SU-DHL-6 (cell line): ENCODE measurements around the gene WNT5A.

Experiments
- EZH2phosphoT487 ChIP-seq: fragments of 200-600 bp; sonication (generic), shearing (Covaris generic); conservative IDR thresholded peaks from 2 replicates; pipeline ENCODE4 v1.6.1; 2018; ENCODE audit warnings: mild to moderate bottlenecking, antibody characterized with exemption, low read length, moderate library complexity, mixed read lengths
- TF ChIP-seq, protein P1 (sequence below): fragments of 200-600 bp; sonication (generic); IDR thresholded peaks from one replicate; pipeline ENCODE4 v1.5.1; 2017; ENCODE audit warnings: antibody characterized with exemption, mild to moderate bottlenecking, low read length, moderate library complexity; ENCODE audit not compliant: insufficient read depth, poor library complexity, severe bottlenecking

DNA sequence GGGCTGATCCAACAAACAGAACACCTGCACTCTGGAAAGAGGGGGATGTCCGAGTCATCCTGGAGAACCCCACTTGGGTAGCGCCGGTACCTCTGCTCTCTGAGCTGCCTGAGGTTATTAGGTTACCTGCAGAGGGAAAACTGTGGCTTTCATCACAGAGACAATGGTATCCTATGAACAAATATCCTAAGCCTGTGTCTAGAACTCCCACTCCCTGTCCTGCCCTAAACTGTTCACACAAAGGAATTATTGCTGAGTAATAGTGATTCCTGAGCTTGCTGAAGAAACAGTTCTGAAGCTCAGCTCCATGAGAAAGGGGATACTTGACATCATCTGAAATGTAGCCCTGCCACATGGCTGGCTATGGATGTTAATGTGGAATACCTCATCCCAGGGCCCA is 31.9 kb upstream of the WNT5A start:
- TF ChIP-seq, protein P1, sequence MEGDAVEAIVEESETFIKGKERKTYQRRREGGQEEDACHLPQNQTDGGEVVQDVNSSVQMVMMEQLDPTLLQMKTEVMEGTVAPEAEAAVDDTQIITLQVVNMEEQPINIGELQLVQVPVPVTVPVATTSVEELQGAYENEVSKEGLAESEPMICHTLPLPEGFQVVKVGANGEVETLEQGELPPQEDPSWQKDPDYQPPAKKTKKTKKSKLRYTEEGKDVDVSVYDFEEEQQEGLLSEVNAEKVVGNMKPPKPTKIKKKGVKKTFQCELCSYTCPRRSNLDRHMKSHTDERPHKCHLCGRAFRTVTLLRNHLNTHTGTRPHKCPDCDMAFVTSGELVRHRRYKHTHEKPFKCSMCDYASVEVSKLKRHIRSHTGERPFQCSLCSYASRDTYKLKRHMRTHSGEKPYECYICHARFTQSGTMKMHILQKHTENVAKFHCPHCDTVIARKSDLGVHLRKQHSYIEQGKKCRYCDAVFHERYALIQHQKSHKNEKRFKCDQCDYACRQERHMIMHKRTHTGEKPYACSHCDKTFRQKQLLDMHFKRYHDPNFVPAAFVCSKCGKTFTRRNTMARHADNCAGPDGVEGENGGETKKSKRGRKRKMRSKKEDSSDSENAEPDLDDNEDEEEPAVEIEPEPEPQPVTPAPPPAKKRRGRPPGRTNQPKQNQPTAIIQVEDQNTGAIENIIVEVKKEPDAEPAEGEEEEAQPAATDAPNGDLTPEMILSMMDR, result no peak
- no peak for TF ChIP-seq EZH2phosphoT487
